ENCODE measurements around the gene GHSR.

Gene GHSR

DNA sequence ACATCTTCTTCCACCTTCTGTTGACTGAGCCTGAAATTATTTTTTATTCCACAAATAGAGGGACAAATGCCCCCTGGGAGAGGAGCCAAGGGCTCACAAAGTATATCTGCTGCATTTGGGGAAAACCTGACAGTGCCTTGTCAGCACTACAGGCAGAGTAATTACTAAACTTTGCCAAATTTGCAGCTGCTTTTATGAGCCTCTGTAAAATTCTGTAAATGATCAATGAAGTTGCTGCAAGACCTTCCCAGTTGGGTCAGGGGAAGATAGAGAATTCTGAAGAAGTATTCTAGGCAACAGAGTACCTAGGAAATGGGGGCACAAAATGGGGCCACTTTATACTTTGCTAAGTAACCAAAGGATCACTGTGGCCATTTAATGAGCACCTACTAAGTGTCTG is 10.5 kb downstream of the GHSR start:
- no peak for DNase-seq

DNA sequence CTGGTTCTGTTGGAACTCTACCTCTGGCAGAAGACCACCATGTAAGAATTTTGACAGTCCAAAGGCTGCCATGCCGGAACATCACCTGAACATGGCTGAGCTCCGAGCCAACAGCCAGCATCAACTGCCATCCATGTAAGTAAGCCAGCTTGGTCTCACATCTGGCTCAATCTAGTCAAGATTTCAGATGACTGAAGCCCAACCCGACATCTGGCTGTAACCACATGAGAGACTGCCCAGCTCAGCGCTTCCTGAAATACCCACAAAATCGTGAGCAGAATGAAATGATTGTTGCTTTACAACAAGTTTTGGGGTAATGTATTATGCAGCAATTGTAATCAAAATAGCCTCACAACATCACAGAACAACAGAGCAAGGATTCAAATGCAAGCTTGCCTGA is 32.9 kb downstream of the GHSR start:
- no peak for DNase-seq

DNA sequence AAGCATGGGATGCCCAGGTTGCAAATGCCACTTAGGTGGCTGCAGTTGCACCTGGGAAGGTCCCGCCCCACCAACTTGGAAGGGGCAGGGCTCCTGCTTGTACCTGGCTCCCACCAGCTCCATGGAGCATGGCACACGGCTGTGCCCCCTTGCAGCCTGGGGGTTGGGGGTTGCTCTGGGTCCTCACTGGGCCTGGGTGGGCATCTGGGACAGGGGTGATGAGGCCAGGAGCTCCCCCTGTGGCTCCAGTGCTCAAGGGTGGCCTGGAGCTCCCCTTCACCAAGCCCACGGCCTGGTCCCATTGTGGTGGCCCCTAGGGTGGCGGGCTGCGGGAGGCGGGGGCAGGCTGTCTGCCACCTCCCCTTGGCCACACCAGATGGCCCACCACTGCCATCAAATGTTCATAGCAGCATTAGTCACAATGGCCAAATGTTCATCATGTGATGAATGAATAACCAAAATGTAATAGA is 36.7 kb downstream of the GHSR start:
- no peak for DNase-seq

DNA sequence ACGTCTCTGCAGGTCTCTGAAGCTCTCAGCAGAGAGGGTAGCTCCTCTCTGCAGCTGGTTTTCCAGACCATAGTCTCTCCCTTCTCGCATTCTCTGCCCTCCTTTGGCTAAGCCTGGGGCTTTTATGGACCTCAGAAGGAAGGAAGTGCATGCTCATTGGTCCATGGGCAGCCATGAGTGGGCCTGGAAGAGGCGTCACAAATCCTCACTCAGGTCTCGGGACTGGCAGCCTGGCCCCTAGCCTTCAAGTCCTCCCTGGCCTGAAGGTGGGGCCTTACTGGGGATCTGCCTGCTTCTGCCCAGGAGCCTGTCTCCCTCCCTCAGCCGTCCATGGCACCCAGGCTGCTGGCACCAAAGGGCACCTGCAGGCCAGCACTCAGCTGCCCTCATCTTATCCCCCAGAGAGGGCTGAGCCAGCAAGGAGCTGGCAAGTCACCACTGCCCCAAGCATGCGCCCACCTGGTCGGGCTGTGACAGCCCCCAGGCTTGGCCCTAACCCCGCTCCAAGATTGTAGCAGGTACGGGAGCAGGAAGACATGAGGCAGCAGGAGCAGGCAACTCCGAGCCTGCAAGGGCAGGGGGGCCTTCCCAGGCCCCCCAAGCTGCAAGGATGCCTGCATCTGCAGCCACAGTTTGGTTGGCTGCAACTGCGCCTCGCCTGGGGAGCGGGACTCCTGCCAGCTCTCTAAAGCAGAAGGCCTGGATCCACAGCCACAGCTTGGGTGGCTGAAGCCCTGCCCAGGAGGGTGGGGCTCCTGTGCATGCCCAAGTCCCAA is 37.4 kb downstream of the GHSR start:
- DNase-seq, result no peak

DNA sequence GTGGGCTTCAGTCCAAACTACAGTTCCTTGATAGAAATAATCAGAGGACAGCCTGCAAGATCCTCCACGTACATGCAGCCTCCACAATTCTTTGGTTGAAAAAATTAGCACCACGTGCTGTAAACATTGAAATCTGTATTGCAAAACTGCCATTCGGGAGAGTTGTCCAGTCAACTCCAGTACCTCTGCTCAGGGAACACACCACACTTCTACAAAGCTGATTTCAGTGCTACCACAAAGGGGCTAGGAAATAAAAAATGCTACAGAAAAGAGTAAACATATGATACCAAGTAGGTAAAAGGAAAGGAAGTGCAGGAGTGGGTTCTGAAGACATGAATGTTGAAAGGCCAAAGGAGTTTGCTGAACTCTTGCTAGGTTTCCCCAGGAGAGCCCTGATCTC is 40.4 kb downstream of the GHSR start:
- no peak for DNase-seq

DNA sequence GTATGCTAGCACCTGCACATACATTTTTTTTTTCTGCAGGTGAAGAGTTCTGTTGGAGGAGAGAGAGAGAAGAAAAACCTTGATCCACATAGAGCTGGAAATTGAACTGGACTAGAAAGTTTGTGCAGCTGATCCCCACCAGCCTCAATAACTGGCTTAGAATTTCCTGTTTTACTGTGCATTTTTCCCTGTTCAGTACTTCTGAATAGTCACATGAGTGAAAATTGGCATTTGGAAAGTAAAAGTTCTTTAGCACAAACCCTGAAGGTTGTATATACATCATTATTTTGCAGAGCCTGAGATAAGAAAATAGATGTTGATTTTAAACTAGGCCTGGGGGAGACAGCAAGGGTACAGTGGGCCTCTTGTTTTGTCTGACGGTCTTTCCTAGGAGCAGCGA is 42.3 kb downstream of the GHSR start:
- DNase-seq, result no peak

DNA sequence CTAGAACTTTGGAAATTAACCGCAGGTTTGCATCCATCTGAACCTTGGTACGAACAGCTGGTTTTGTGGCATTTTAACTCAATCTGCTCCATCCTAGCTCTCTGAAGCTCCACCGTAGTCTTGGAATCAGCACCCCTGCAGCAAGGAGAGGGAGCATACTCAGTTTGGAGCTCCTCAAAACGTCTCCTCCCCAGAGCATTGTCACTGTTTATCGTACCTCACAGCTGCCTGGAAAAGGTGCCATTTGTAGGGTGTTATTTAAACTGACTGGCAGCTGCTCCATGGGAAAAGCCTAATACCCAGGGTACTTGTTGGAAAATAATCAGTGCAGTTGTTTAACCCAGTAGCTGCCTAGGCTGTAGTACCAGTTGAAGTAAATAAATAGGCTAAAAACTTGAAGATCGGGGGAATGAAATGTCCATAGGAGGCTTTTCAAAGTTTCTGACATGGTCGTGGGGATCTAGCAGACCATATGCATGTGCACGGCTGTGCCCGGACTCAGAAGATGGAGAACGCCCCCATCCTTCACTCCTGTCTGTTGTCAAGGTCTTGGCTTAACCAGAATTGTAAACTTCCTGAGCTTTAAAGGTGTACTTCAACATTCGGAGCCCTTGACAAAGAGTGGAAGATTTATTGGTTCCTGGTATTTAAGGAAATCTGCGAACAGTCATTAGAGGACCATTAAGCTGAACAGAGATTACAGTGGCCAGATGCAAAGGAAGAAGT is 43.9 kb downstream of the GHSR start:
- no peak for DNase-seq

DNA sequence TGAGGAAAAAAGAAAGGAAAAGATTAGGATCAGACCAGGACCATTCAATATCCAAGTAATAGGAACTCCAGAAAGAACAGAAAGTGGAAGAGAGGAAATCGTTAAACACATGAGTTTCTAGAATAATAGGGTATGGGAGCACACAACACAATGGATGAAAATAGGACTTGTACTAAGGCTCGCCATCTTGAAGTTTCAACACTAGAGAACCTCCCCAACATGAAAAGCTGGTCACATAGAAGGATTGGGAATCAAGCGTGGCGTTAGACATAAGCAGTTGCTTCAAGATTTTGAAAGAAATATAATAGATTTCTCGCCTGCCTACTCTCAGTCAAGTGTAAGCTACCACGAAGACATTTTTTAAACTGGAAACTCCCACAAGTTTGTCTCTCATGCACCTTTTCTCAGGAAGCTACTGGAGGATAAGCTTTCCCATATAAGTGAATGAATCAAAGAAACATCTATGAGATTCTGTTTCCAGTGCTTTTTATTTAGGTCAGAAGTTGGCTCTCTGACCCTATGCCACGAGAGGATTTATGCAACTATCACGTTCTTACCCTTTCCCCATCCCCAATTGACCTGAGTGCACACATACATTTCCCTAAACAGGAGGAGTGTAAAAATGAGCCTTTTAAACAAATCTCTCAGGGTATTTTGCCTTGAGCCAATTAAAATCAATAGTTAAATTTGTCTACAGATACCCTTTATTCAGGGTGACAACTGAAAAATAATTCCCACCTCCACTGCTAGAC is 45.2 kb downstream of the GHSR start:
- DNase-seq, result no peak

DNA sequence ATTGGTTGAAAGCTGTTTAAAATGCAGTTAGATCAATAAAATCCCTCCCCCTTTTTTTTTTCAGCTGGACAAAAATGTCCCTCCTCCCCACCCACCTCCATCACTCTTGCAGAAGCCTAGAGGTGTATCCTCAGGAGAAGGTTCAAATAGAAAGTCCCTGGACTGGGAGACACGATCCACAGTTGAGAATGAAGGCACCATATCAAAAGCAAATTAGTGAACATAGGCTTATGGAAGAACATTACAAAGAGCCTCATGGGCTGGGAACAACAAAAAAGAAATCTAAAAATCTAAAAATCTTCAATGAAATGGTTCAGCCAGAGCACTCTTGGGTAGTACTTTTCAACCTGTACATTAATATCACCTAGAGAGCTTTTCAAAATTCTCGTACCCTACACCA is 46.2 kb downstream of the GHSR start:
- DNase-seq, result no peak

DNA sequence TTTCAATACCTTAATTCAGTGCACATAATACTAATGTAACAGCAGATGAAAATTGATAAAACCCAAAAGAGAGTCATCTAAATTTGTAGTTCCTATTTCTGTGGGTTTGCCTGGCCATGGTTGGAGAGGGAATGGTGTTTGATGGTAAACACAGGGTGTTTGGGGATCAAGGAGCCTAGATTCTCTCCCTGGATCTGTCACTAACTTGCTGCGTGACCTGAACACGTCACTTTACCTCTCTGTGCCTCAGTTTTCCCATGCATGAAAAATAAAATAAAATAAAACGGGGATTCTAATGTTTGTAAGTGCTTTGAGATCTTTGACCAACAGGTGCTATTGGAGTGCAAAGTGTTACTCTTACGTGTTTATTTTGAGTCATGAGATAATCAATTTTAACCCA is 49.8 kb downstream of the GHSR start:
- no peak for DNase-seq

DNA sequence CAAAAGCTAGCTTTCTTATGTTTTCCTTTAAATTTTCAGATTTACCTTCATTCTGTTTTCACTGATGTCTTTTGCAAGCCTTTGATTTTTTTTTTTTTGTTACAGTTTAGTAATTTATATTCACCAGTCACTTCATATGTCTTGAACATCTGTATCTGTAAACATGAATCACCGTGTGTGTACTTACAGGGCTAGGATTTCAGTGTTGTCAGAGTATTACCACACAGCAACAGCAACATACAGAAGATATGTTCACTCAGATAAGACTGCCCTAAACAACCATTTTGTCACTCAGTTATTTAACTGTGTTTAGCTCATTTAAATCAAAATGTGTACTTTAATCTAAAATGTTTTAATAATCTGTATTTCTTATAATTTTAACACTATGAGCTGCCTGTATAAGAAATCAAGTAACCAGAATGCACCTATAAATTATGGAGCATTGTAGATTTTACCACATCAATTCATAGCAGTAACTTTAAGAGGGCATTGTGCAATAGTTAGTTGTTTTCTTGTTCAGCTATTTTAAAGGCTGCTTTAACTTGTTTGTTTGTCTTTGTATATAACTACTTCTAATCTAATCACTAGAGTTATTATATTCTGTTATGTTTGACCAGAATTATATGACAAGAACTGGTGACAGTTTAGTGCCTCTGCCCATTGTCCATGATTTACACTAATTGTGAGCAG is 50.4 kb downstream of the GHSR start:
- no peak for DNase-seq

DNA sequence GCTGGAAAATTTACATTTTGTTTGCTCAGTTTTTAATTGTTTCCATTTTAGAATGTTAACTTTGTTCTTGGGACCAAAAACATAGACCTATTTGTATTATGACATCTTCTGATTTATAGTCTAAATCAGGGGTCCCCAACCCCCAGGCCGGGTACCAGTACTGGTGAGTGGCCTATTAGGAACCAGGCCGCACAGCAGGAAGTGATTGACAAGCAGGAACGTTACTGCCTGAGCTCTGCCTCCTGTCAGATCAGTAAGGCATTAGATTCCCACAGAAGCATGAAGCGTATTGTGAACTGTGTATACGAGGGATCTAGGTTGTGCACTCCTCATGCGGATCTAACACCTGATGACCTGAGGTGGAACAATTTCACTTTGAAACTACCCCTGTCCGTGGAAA is 51.9 kb downstream of the GHSR start:
- no peak for DNase-seq

DNA sequence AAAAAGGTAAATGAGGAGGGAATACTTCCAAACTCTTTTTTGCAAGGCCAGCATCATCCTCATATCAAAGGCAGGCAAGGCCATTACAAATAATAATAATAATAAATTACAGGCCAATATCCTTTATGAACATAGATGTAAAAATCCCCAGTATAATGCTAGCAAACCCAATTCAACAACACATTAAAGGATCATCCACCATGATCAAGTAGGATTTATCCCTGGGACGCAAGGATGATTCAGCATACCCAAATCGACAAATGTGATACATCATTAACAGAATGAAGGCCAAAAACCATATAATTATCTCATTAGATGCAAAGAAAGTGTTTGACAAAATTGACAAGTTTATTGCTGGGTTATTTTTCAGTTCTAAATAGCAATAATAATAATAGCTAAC is 53.6 kb downstream of the GHSR start:
- DNase-seq, result no peak
